ENCODE data around the gene CALY.

The CALY gene

GRCh38 chr10:133274751-133275683 is 61.7 kb downstream of the CALY start:
- TF ChIP-seq, protein P1, sequence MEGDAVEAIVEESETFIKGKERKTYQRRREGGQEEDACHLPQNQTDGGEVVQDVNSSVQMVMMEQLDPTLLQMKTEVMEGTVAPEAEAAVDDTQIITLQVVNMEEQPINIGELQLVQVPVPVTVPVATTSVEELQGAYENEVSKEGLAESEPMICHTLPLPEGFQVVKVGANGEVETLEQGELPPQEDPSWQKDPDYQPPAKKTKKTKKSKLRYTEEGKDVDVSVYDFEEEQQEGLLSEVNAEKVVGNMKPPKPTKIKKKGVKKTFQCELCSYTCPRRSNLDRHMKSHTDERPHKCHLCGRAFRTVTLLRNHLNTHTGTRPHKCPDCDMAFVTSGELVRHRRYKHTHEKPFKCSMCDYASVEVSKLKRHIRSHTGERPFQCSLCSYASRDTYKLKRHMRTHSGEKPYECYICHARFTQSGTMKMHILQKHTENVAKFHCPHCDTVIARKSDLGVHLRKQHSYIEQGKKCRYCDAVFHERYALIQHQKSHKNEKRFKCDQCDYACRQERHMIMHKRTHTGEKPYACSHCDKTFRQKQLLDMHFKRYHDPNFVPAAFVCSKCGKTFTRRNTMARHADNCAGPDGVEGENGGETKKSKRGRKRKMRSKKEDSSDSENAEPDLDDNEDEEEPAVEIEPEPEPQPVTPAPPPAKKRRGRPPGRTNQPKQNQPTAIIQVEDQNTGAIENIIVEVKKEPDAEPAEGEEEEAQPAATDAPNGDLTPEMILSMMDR (conservative IDR thresholded peaks at IDR 0.05): no peak
- H3K27ac ChIP-seq: no peak overlapping the region

Data from VCaP (cell line).